Measurements from ENCODE around the gene WSCD1. TPM values are rescaled to one million over a fixed set of nuclear protein-coding genes. Genes with fewer than 3 reads are reported as not detected.

Gene WSCD1
- not detected in 2 replicates for total RNA-seq (2014; rRNA removed; shearing (Covaris generic))
- total RNA-seq (2022) = not detected in 2 replicates
- Bru-seq, nascent RNA = not detected
- BruChase-seq, experiment 1, labeled RNA remaining after a 6-hour chase = not detected
- BruChase-seq, experiment 2, labeled RNA remaining after a 2-hour chase = not detected
- long read RNA-seq = 0 reads

DNA sequence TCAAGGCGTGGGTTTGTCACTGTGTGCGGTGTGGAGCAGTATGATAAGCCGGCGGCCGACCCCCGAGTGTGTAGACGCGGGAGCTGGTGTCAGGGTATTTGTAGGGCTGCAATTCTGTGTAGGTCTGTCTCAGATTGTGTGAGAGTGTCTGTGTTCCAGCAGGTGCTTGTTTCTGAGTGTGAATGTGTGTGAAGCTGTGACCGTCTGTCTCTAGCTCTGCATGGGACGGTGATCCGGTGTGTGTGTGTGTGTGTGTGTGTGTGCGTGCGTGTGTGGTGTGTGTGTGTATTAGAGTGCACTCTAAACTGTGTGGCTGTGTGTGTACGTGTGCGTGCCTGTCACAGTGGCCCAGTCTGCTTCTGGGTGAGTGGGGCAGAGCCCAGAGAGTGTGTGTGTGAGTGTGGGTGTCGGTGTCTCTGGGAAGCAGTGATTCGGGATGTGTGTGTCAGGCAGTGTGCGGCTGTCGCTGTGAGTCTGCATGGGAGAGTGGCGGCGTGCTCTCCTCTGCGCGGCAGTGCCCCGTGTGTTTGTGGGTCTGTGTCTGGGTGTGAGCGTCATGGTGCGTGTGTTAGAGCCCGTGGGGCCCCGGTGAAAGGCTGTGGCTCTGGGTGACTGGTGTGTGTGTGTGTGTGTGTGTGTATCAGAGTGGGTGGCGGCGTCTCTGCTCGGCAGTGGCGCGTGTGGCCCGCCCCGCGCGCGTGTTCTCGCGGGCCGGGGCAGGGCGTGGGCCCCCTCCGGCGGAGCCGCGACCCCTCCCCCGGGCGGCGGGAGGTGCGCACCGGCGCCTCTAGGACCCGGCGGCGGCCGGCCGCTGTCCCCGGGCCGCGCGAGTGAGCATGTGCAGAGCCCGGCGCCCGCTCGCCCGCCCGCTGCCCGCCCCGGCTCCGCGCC, at the start of gene WSCD1:
WSCD1 (plus strand) TSS at position 841 of the 891 bp plus-strand sequence. CDS start 10,280 bp downstream, outside the sequence.
- Histone ChIP-seq H4K20me1 (ENCODE audit: insufficient read depth, low read length) (no peaks in the 10 kb centered on the region), H3K4me3 (ENCODE audit: low read depth, low read length, poor library complexity, severe bottlenecking) (no peak within 1 kb of the TSS), H3K4me2 (ENCODE audit: low read length) (no peak within 1 kb of the TSS), H2AFZ (ENCODE audit: low read length) (no peak within 1 kb of the TSS), H3K79me2 (ENCODE audit: insufficient read depth, low read depth, low read length) (no peaks in the 10 kb centered on the region), H3K4me1 (ENCODE audit: insufficient read depth, low read length, poor library complexity, severe bottlenecking) (no peaks in the 10 kb centered on the region), H3K9me3 (ENCODE audit: low read length) (no peaks in the 10 kb centered on the region), H3K36me3 (ENCODE audit: insufficient read depth, low read length) (no peaks in the 10 kb centered on the region), H3K27ac (ENCODE audit: low read depth, low read length, poor library complexity, severe bottlenecking) (no peak within 1 kb of the TSS), H3K9me2 (ENCODE audit: insufficient read depth, low read length) (no peaks in the 10 kb centered on the region)
- TF ChIP-seq, protein P1, sequence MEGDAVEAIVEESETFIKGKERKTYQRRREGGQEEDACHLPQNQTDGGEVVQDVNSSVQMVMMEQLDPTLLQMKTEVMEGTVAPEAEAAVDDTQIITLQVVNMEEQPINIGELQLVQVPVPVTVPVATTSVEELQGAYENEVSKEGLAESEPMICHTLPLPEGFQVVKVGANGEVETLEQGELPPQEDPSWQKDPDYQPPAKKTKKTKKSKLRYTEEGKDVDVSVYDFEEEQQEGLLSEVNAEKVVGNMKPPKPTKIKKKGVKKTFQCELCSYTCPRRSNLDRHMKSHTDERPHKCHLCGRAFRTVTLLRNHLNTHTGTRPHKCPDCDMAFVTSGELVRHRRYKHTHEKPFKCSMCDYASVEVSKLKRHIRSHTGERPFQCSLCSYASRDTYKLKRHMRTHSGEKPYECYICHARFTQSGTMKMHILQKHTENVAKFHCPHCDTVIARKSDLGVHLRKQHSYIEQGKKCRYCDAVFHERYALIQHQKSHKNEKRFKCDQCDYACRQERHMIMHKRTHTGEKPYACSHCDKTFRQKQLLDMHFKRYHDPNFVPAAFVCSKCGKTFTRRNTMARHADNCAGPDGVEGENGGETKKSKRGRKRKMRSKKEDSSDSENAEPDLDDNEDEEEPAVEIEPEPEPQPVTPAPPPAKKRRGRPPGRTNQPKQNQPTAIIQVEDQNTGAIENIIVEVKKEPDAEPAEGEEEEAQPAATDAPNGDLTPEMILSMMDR (conservative IDR thresholded peaks at IDR 0.05; ENCODE audit: low read length) = no peak
- no peak for TF ChIP-seq EZH2phosphoT487 (IDR thresholded peaks at IDR 0.05; ENCODE audit: borderline replicate concordance, low read depth, low read length)
- BruUV-seq (replicated peaks) = no TSS peak
- no peak for DNase-seq (ENCODE audit: low spot score)
- ChIA-PET CTCF (ENCODE audit: unreplicated experiment) (no interaction called here), POLR2A (no interaction called here)
- intact Hi-C loops (cut with micrococcal nuclease; ENCODE audit: unreplicated experiment) = no loop called here

DNA sequence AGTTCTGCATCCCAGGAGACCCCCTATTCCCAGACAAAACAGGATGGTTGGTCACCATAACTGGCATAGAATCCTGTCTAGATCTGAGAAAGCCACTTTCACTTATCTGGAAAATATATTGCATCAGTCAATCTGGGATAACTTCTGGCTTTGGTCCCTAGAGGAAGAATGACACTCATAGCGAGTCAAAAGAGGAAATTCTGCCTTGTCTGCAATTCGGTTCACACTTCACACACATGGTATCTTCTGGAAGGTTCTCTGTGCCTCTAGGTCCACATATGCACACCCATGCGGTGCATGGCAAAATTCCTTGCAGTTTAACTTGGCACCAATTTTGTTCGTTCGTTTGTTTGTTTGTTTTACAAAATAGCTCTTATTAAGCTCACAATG, 49.2 kb upstream of the WSCD1 start:
- Histone ChIP-seq H3K27ac (ENCODE audit: low read depth, low read length, poor library complexity, severe bottlenecking) (no peak overlapping the region), H3K79me2 (ENCODE audit: insufficient read depth, low read depth, low read length) (no peaks in the 10 kb centered on the region), H3K9me3 (ENCODE audit: low read length) (no peaks in the 10 kb centered on the region), H4K20me1 (ENCODE audit: insufficient read depth, low read length) (no peaks in the 10 kb centered on the region), H3K9me2 (ENCODE audit: insufficient read depth, low read length) (no peaks in the 10 kb centered on the region), H3K4me1 (ENCODE audit: insufficient read depth, low read length, poor library complexity, severe bottlenecking) (no peaks in the 10 kb centered on the region), H3K36me3 (ENCODE audit: insufficient read depth, low read length) (no peaks in the 10 kb centered on the region), H2AFZ (ENCODE audit: low read length) (no peak overlapping the region), H3K4me2 (ENCODE audit: low read length) (no peak overlapping the region), H3K4me3 (ENCODE audit: low read depth, low read length, poor library complexity, severe bottlenecking) (no peak overlapping the region)
- TF ChIP-seq, protein P1 (conservative IDR thresholded peaks at IDR 0.05; ENCODE audit: low read length) = no peak
- no peak for TF ChIP-seq EZH2phosphoT487 (IDR thresholded peaks at IDR 0.05; ENCODE audit: borderline replicate concordance, low read depth, low read length)
- no TSS peak for BruUV-seq (replicated peaks)
- ChIA-PET POLR2A (no interaction called here), CTCF (ENCODE audit: unreplicated experiment) (no interaction called here)
- no peak for DNase-seq (ENCODE audit: low spot score)
- intact Hi-C loops (cut with micrococcal nuclease; ENCODE audit: unreplicated experiment) = no loop called here

DNA sequence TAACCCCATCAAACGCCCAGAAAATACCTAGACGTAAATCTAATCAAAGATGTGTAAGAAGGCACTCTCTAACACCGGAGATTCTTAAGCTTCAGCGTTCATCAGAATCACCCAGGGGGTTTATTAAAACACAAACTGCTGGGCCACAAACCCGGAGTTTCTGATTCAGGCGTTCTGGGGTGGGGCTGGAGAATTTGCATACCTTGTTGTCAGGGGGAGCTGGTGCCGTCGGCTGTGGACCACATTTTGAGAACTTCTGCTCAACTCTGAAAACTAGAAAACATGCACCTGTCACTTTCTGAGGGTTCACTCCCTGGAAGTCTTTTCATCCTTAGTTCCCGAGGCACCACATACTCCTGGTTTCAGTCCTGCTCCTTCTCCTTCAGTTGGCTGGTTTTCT, 48.6 kb upstream of the WSCD1 start:
- intact Hi-C loops (cut with micrococcal nuclease; ENCODE audit: unreplicated experiment) = no loop called here
- Histone ChIP-seq H3K4me3 (ENCODE audit: low read depth, low read length, poor library complexity, severe bottlenecking) (no peak overlapping the region), H3K4me1 (ENCODE audit: insufficient read depth, low read length, poor library complexity, severe bottlenecking) (no peaks in the 10 kb centered on the region), H3K4me2 (ENCODE audit: low read length) (no peak overlapping the region), H3K79me2 (ENCODE audit: insufficient read depth, low read depth, low read length) (no peaks in the 10 kb centered on the region), H3K9me2 (ENCODE audit: insufficient read depth, low read length) (no peaks in the 10 kb centered on the region), H3K36me3 (ENCODE audit: insufficient read depth, low read length) (no peaks in the 10 kb centered on the region), H2AFZ (ENCODE audit: low read length) (no peak overlapping the region), H4K20me1 (ENCODE audit: insufficient read depth, low read length) (no peaks in the 10 kb centered on the region), H3K9me3 (ENCODE audit: low read length) (no peaks in the 10 kb centered on the region), H3K27ac (ENCODE audit: low read depth, low read length, poor library complexity, severe bottlenecking) (no peak overlapping the region)
- POLR2A ChIA-PET = no interaction called here
- DNase-seq (ENCODE audit: low spot score) = no peak
- CTCF ChIA-PET (ENCODE audit: unreplicated experiment) = no interaction called here
- BruUV-seq (replicated peaks) = no TSS peak
- TF ChIP-seq, protein P1 (conservative IDR thresholded peaks at IDR 0.05; ENCODE audit: low read length) = no peak
- no peak for TF ChIP-seq EZH2phosphoT487 (IDR thresholded peaks at IDR 0.05; ENCODE audit: borderline replicate concordance, low read depth, low read length)

All from OCI-LY7 (cell line).